GM12872 (cell line): ENCODE results near the gene RAB11FIP4.

Experiments
- CTCF ChIP-seq: IDR thresholded peaks from 3 replicates; pipeline ENCODE4 v1.5.1; 2011; ENCODE audit warnings: low read depth, mild to moderate bottlenecking, low read length, moderate library complexity; ENCODE audit not compliant: insufficient read depth

The RAB11FIP4 gene

GRCh38 chr17:31433091-31433790 is 41.8 kb downstream of the RAB11FIP4 start:
- no peak for TF ChIP-seq CTCF

- no peak for TF ChIP-seq CTCF
Observed at GRCh38 chr17:31433811-31434726, 42.6 kb downstream of the RAB11FIP4 start.

- no peak for TF ChIP-seq CTCF
Observed at GRCh38 chr17:31434727-31435050, 43.2 kb downstream of the RAB11FIP4 start.

- TF ChIP-seq CTCF: no peak
Observed at GRCh38 chr17:31435581-31435980, 44.1 kb downstream of the RAB11FIP4 start.

GRCh38 chr17:31437720-31438400 is 46.4 kb downstream of the RAB11FIP4 start:
- TF ChIP-seq CTCF: no peak

- TF ChIP-seq CTCF: no peak
Observed at GRCh38 chr17:31439716-31440115, 48.2 kb downstream of the RAB11FIP4 start.

GRCh38 chr17:31442276-31442675 is 50.8 kb downstream of the RAB11FIP4 start:
- TF ChIP-seq CTCF: no peak
